ENCODE data around the gene SPECC1L.
"Not testable (repeated sequence)": the region's sequence is repeated elsewhere in the genome, so short reads cannot be mapped to it uniquely, and the experiment has no call there.

The SPECC1L gene

DNA sequence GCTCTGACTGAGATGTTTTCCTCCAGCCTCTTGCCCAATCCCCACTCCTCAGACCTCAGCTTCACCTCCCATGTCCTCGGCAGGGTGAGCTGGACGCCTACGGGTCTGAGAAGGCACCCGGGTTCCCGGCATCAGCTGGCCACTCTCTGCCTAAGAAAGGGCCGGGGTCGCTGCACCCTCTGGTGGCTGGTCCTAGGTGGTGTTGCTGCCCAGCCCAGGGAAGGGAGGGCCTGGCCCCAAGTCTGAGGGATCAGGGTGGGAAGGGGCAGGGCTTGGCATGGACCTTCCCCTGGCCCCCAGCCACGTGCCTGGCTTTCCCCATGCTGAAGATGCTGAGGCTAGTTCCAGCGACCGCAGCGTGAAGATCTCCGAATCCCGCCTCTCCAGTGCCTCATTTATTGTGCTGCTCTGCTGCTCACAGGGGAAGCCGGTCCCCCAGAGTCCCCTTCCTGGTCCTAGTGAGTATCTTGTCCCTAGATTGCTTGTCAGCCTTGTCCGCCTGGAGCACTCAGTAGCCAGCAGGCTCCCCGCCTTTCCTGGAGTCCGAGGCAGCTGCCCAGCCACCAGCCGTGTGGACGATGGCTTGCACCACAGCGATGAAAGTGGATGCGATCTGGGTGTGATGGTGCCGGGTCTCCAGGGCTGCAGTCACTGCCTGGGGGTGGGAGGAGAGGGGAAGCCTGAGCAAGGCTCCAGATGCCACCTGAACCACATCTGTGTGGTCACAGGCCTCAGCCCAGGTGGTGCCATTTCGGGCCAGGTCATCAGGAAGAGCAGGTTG is 22.9 kb upstream of the SPECC1L start:
- peak; percentile 83 for DNase-seq

GRCh38 chr22:24248611-24249010 is 22.0 kb upstream of the SPECC1L start:
- DNase-seq: not testable (repeated sequence)

DNA sequence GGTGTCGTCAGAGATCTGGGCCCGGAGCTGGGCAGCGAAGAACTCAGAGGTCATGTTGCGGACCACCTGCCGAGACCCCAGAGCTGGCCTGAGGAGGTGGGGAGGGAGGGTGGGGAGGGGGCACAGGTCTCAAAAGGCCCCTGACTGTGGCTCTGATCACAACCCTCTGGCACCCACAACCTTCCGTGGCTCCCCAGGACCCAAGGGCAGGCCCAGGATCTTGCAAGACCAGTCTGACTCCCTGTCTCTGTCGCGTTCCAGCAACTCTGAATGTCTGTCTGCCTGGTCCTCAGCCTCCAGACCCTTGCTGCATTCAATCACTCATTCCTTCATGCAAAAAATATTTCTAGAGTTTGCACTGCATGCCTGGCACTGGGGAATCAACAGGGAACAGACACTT is 21.2 kb upstream of the SPECC1L start:
- DNase-seq: not testable (repeated sequence)

DNA sequence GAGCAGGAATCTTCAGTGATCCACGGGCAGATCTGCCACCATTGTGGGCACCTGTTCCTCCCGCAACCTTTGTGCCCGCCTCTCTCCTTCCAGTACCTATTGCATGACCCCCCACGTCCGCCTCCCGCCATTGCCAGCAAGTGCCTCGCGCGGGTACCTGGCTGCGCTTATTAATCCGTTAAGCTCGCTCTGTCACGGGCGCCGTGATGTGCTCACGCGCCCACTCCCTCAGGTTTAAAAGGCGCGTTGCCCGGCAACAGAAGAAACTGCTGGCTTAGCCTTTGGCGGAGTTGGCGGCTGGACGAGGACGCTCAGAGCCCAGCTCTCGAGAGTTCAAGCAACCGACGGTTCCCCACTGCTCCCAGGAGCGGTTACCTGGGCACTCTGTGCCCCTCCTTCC is 19.3 kb upstream of the SPECC1L start:
- DNase-seq: not testable (repeated sequence)

GRCh38 chr22:24253126-24253525 is 17.5 kb upstream of the SPECC1L start:
- not testable (repeated sequence) for DNase-seq

DNA sequence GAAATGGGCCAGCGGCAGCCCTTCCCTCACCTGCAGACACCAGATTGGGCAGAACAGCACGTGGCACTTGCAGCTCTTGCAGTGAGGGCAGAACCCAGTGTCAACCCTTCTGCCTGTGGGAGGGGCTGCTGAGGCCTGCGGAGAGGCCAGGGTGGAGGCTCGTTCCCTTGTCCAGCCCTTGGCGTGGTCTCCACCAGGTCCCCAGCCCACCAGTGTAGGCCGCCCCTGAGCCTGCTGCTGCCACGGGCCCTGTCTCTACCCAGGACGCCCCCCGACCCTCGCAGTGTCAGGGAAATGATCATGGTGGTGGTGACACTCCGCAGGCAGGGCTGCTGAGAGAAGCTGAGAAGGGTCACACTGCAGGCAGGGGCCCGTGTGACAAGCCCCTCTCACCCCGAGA is 14.5 kb upstream of the SPECC1L start:
- DNase-seq: not testable (repeated sequence)

DNA sequence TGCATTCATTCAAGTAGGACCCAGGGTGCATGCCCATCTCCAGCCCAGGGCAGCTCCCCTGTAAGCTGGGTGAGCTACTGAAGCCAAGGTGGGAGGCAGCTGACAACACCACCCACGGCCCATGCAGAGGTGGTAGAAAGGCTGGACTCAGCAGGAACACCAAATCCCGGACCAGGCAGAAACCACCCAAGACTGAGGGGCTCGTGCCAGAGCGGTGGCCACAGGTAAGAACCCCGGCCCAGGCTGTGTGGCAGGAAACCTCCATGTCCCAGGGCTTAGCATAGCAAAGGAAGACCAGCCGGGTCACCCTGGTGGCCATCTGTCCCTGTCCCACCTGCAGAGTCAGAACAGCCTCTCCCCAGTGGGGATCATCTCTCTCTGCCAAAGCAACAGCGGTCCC is 13.9 kb upstream of the SPECC1L start:
- not testable (repeated sequence) for DNase-seq

DNA sequence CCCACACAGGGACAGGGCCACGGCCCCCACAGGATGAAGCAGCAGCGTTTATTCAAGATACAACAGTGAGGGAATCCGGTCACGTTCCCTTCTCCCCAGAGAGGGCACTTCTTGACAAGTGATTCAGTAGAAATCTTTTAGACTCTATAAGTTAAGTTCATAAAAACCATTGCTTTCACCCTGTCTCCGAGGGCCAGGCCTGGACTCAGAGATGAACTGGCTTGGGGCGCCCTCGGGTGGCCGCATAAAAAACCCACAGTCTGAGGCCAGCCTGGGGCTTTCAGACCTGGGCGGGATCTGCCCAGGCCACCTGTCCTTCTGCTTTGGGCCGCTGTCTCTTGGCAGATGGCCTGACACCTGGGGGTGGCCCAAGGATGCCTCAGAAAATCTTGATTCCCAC is 11.2 kb upstream of the SPECC1L start:
- DNase-seq: peak; percentile 39

DNA sequence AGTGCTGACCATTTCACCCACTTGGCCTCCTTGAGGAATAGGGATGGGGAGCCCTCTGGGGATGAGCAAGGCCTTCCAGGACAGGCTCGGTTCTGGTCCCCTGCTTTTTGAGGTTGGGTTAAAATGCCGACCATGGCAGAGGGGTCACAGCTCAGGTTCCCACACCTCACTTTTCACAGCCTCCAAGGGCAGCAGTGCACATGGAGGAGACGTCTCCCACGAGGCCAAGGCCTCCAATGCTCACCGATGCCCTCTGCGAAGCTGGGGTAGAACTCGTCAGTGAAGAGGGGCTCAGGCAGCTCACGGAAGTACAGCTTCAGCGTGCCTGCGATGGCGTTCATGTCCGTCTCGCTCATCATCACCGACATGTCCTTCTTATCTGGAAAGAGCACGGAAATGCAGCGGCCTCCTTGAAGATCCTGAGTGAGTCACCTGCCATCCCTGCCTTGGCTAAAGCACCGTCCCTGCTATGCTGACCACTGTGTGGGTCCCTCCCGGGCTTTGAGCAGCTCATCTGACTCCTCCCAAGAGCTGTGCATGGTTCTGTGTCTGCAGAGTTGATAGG is 8.4 kb upstream of the SPECC1L start:
- not testable (repeated sequence) for DNase-seq

DNA sequence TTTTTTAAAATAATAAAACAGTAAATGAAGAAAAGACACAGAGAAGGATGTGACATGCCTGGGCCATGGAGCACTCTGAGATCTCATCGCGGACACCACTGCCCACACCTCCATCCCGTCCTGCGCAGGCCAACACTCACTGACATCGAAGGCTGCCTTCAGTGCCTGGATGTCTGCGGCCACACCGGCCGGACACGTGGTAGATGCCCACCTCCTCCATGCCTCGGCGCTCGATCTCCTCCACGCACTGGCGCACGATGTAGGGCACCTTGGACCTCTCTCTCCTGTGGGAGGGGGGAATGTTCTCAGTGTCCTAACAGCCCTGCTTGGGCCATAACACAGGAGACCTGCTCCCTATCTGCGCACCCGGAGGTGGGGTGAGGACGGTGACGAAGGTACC is 7.2 kb upstream of the SPECC1L start:
- not testable (repeated sequence) for DNase-seq

DNA sequence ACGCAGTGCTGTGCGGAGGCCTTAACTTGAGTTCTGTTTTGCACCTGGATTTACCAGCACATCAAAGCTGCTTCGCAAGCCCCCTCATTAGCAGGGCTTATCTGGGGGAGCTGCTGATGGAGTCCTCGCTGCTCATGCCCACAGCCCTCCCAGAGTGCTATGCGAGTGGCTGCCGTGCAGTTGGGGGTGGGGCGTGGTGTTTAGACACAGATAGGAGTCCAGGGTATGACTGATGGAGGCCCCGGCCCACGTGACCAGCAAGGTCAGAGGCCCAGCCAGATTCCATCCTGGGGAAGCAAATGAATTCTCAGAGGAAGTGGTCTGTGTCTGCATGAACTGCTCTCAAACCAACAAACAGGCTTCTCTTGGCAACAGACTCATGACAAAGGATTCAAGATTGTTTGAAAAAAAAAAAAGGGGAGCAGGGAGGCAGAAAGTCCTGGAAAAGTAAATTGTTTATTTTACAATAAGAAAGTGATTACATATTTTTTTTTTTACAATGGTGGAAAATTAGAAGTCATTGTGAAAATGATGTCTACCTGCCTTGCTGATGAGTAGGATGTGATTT is 6.2 kb upstream of the SPECC1L start:
- DNase-seq: not testable (repeated sequence)

DNA sequence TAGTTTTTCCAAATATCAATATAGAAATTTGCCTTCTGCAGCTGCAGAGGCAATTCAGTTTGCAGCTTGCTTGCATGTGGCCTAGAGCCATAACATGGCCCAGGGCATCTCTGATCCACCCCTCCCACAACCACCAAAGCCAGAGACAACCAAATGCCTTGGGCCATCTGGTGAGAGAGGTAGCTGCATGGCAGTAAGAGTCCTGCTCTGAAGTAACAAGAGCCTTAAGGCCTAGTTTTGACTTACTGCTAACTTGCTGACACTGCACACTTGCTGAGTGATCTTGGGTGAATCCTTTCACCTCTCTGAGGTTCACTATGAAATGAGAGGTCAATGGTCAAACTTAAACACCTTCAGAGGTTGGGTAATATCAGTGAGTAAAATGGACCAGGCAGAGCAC is 4.9 kb upstream of the SPECC1L start:
- no peak for DNase-seq

GRCh38 chr22:24266495-24266894 is 4.1 kb upstream of the SPECC1L start:
- DNase-seq: not testable (repeated sequence)

GRCh38 chr22:24271386-24271854 is 789 bp downstream of the SPECC1L start:
- no peak for DNase-seq

DNA sequence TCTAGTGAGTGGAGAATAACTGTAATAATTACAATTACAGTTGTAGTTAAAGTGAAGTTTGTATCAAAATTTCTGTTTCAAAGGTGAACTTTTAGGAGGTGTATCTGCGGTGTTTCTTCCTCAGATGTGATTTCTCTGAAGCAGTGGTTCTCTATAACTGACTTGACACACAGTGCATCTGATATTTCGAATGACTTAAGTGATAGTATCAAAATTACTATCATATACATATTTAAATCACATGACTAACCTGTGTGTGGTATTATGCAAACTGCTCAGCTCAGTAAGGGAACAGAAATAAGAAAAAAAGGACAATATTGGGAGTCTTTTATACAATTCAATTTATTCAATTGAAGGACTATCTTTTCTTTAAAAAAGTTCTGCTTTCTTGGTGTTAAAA is 2.4 kb downstream of the SPECC1L start:
- not testable (repeated sequence) for DNase-seq

- DNase-seq: not testable (repeated sequence)
Observed at GRCh38 chr22:24273906-24274305, 3.3 kb downstream of the SPECC1L start.

DNA sequence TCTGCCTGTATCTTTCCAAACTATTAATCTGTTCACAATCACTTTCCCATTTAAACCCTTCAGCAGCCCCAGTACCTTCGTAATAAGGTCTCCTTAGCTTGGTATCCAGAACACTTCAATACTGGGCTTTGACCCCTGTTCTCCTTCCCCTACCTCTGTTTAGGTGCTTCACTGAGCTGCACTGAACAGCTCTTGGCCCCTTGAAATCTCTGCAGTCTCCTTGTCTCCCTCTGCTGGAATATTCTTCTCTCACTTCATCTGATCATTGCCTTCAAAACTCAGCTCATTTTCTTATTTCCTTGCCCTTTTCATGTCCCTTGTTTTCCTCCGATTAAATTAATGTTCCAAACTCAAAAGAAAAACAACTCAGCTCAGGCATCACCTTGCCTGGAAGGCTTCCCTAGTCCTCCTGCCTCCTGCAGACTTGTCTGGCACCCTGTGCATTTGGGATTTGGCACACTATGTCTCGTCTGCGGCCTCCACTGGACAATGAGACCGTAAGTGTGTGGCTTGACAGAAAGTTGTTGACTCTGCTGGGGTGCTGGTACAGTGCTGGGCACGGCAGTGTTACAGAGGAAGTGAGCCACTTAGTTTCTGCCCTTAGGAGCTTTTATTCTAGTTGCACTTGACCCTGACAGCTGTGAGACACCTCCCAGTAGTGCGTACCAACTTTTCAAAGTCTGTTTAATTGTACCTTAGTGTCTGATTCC is 4.2 kb downstream of the SPECC1L start:
- DNase-seq: not testable (repeated sequence)

DNA sequence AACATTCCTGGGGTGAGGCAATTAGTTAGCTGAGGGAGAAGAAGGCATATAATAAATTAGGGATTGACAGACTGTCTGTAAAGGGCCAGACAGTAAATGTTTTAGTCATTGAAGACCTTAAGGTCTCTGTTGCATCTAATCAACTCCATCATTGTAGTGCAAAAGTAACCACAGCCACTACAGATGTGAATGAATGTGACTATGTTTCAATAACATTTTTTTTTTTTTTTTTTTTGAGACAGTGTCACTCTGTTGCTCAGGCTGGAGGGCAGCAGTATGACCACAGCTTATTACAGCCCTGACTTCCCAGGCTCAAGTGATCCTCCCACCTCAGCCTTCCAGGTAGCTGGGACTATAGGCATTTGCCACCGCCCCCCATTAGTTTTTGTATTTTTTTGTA is 9.7 kb downstream of the SPECC1L start:
- not testable (repeated sequence) for DNase-seq

DNA sequence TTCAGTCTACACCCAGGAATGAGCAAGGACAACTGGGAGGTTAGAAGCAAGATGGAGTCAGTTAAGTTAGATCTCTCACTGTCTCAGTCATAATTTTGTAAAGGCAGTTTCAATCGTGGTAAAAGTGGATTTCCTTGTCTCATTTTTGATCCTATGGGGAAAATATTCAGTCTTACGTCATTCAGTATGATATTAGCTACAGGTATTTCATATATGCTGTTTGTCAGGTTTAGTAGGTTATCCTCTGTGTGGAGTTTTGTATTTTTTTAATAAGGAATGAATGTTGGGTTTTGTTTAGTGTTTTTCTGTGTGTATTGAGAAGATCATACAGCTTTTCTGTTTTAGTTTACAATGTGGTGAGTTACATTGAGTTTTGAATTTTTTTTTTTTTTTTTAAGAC is 11.8 kb downstream of the SPECC1L start:
- no peak for DNase-seq

DNA sequence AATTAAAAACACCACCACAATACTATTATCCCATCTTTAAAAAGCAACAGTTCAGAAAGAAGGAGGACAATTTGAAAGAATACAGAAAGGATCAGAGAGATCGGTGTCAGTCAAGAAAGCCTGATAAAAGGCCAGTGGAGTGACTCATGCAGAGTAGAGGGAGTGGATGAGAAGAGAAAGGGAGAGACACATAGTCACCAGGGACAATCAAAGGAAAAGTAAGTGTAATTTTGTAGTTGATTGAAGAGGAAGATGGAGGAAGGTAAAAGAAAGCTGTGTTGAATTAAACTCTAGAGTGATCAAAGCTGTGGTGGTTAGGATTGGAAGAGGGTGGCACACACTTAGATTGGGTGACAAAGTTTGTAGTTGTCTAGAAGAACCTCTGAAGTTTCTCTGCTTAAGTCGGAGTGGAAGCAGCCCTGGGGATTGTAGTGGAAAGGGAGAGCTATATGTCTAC is 14.1 kb downstream of the SPECC1L start:
- DNase-seq: no peak

- DNase-seq: peak; percentile 23
Observed at GRCh38 chr22:24285245-24285644, 14.6 kb downstream of the SPECC1L start.

GRCh38 chr22:24287212-24287611 is 16.6 kb downstream of the SPECC1L start:
- DNase-seq: not testable (repeated sequence)

- DNase-seq: not testable (repeated sequence)
Observed at GRCh38 chr22:24287801-24288200, 17.2 kb downstream of the SPECC1L start.
